Stimulated activated CD4-positive, alpha-beta T cell treated with anti-CD3 and anti-CD28 coated beads, Interleukin-15, amount 100 ng/mL, for 48 hours (primary cell): ENCODE data around the gene ZDHHC23.
A peak's percentile ranks its signal among the peaks of the same experiment; 100 is the strongest.

Experiments used
- DNase-seq, 2 donors: peaks; one replicate each; pipeline ENCODE4 v3.0.0-alpha.2; 2020; ENCODE audit warnings: low read depth in 2 of 2

Gene ZDHHC23, protein sequence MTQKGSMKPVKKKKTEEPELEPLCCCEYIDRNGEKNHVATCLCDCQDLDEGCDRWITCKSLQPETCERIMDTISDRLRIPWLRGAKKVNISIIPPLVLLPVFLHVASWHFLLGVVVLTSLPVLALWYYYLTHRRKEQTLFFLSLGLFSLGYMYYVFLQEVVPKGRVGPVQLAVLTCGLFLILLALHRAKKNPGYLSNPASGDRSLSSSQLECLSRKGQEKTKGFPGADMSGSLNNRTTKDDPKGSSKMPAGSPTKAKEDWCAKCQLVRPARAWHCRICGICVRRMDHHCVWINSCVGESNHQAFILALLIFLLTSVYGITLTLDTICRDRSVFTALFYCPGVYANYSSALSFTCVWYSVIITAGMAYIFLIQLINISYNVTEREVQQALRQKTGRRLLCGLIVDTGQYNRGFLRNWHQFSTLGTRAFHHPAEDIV

DNA sequence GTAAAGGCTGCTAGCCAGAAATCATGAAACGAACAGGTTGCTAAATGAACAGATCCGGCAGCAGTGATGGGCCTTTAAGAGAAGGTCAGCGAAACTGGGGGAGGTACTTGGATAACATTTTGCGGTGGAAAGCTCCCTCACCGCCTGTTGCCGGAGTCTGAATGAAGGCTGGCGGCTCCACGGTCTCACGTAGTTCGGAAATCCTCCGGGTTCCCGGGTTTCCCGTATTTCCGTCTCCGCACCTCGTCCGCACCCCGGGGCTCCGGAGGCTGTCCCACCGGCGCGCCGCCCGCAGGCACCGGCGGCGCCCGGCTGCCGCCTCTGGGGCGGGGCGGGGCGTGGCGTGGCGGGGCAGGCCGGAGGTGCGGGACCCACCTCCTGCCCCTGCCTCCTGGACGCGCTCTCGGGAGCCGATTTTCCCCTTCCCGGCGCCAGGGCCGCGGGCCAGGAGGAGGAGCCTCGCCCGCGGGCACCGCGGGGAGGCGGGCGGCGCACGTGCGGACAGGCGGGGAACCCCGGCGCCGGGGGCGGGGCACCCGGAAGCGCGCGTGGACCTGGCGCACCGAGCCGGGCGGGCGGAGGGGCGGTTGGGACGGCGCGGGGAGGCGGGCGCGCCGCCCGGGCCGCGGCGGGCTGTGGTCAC is at the start of gene ZDHHC23:
ZDHHC23 (plus strand) TSS at position 642 of the 643 bp plus-strand sequence. CDS start 790 bp downstream, outside the sequence.
- DNase-seq, result peak; percentile 12 to 27

DNA sequence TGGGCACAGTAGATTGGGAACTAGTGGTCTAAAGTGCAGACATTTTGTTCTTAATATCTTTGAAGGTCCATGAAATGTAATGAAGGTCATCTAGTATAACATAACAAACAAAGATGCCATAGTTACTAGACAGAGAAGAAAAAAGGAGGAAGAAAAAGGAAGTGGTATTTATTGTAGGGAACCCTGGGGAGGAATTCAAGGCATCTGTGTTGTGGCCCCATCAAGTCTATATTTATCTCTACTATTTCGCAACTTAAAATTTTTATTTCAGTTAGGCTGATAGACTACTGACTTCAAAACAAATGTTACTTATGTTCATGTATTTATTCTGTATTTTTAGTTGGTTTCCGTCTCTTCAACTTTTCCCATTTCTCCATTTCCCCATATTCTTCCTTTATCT is 48.9 kb upstream of the ZDHHC23 start:
- no peak for DNase-seq

DNA sequence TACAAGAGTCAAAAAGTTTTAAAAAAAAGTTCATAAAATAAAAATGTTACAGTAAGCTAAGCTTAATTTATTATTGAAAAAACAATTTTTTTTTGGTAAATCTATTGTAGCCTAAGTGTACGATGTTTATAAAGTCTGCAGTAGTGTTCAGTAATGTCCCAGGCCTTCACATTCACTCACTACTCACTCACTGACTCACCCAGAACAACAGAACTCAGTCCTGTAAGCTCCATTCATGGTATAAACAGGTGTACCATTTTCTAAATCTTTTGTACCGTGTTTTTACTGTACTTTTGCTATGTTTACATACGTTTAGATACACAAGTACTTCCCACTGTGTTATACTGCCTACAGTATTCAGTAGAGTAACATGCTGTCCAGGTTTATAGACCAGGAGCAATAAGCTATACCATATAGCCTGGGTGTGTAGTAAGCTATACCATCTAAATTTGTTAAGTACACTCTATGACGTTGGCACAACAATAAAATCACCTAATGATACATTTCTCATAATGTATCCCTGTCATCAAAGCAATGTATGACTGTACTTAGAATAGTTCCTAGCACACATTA is 41.2 kb upstream of the ZDHHC23 start:
- DNase-seq, result no peak

DNA sequence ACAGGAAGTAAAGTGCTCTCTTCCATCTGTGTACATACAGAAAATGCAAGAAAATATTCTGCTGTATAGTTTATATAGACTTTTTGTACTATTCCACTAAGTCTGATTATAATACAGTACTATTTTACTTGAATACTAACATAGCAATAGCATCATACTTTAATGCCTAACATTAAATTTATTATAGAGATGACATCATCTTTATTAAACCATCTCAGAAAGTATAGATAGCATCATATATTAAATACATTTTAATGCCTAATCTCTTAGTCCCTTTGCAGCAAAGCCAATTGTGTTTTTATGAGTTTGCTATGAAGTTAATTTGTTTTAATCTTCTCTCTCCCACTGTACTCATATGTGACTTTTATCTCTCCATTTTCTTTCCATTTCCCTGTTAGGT is 39.7 kb upstream of the ZDHHC23 start:
- DNase-seq, result no peak

DNA sequence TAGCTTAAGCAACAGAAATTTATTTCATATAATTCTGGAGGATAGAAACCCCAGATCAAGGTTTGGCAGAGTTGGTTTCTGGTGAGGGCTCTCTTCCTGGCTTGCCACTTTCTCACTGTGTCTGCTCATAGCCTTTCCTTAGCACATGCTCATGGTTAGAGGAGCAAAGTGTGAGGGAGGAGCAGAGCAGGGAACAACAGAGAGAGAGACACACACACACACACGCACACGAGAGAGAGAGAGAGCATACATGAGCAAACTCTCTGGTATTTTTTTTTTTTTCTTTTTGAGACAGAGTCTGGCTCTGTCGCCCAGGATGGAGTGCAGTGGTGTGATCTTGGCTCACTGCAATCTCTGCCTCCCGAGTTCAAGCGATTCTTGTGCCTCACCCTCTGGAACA is 36.8 kb upstream of the ZDHHC23 start:
- no peak for DNase-seq

DNA sequence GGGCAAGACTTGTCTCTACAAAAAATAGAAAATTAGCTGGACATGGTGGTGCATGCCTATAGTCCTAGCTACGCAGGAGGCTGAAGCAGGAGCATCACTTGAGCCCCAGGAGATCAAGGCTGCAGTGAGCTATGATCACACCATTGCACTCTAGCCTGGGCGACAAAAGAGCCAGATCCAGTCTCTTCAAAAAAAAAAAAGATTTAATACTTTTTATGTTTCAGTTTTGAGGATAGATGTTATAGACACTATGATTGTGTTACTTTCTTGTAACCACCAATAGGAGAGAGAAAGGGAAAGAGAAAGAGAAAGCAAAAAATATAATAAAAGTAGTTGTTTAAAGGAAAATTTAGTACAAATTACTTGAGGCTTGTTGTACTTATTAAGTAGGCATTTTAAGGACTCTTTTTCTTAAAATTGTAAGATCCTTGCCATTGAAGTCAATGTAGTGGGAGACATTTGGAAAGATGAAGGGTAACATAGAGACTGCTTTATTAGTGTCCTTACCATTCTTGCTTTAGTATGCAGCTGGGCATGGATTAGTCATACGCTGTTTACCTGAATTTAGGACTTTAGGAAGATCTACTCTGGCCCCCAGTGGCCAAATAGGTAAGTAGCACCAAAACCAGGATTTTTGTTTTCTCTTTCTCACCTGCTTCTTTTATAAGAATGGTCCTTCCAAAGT is 35.1 kb upstream of the ZDHHC23 start:
- DNase-seq, result peak in 1 of 2 donors; percentile 14

DNA sequence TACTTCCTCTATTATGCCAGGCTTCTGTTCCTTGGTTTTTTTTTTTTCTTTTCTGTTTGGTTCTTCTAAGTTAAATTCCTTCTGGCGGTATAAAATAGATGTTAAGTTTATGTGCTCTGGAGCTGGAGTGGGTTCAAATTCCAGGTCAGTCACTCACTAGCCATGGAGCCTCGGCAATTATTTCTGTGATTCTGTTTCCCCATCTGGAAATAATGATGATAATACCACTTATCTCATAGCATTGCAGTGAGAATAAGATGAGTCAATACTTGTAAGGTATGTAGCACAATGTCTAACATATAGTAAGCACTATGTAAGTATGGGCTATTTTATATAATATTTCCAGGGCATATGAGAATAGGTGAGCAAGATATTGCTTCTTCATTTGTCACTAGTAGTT is 33.2 kb upstream of the ZDHHC23 start:
- DNase-seq, result no peak

DNA sequence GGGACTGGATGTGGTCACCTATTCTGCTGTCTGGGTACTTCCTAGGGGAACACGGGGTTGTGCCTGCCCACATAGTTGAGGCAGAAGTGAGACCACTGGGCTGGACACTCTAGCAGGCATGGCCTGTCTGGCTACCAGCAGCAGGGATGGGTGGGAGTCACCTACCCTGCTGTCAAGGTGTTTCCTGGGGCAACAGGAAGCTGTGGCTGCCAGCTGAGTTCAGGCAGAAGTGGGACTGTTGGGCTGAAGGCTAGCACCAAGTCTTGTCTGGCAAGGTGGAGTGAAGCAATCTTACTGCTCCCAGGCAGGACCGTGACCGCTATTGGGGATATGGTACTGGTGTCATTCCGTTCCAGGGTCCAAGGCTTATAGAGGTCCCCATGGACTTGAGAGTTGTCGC is 20.3 kb upstream of the ZDHHC23 start:
- no peak for DNase-seq

DNA sequence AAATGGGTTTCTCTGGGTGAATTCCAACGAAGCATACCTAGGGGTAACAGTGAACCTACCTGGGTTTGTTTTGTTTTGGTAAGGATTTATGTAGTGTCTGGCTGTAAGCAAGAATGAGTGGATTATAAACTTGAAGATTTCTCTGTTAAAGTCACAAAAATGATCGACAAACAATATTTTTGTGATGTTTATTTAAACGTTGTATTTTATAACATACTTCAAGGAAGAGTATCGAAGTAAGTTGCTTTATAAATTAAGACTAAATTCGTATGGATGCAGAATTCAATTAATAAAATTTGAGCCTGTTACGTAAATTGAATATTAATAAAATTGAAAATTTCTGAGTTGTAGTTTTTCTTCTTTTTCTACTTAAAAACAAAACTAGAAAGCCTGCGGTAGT is 982 bp upstream of the ZDHHC23 start:
- DNase-seq, result no peak

DNA sequence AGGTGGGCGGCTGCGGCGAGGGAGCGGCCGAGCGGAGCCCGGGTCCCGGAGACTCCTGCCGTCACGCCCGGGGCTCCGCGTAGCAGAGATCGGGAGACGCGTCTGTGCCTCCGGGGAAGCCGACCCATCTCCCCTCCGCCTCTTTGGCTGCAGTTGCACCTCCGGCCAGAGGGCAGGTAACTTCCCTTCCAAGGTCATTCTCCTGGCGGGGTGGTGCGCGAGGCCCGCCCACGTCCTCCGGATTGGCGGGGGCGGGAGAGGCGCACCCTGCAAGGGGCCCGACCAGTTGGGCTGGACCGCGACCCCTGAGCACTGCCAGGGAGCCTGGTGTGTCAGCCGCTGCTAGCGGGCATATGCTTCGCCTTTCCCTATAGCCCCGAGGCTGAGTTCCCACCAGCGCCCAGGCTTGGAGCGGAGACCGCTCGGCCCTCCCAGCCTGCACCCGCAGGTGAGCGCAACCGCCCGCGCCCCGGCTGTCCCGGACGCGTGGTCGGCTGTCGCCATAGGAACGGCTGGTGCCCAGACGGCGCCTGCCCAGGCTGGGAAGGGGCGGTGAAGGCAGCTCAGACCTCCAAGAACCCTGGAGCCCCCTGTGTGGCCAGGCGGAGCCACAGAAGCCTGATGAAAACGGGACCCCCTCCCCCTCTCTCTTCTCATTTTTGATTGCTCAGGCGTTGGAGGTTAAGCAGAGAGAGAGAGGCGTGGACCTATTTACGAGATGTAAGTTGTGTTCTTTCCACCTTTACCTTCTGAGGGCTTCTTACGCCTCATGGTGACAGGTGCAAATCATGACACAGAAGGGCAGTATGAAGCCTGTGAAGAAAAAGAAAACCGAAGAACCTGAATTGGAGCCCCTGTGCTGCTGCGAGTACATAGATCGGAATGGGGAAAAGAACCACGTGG is 453 bp downstream of the ZDHHC23 start:
- peak in 1 of 2 donors; percentile 14 for DNase-seq

DNA sequence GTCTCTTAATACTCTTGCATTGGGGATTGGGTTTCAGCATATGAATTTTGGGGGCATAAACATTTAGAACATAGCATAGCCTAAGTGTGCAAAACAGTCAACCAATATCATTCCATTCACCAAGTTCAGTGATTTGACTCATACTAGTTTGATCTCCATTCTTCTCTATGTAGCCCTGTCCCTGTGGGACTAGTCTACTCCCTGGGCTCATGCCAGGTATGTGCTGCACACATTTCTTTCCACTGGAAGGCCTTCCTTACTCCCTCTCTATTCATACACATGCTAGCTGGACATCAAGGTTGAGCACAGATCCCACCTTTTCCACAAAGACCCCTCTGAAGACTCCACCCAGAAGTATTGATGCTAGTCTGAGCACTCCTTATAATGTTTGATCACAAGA is 5.1 kb downstream of the ZDHHC23 start:
- no peak for DNase-seq

DNA sequence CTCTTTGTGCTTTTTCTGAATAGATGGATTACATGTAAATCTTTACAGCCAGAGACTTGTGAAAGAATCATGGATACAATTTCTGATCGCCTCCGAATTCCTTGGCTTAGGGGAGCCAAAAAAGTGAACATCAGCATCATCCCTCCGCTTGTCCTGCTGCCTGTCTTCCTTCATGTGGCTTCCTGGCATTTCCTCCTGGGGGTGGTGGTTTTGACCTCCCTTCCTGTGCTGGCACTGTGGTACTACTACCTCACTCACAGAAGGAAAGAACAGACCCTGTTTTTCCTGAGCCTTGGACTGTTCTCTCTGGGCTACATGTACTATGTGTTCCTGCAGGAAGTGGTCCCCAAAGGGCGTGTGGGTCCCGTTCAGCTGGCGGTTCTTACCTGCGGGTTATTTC is 5.9 kb downstream of the ZDHHC23 start:
- DNase-seq, result no peak

DNA sequence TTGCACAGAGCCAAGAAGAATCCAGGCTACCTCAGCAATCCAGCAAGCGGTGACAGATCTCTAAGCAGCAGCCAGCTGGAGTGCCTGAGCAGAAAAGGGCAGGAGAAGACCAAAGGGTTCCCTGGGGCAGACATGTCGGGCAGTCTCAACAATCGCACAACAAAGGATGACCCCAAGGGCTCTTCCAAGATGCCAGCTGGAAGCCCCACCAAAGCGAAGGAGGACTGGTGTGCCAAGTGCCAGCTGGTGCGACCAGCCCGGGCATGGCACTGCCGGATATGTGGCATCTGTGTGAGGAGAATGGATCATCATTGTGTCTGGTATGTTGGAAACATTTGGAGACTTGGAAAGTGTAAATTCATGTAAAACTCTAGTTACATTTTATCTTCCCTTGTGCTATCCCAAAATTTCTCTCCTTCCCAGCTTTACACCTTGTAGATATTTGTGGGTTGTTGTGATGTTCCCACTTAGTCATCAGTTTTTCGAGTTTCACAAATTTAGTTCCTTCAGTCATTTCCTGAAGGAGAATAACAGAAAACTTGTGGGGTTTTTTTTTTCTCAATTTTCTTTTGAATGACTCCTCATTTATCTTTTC is 6.4 kb downstream of the ZDHHC23 start:
- no peak for DNase-seq

DNA sequence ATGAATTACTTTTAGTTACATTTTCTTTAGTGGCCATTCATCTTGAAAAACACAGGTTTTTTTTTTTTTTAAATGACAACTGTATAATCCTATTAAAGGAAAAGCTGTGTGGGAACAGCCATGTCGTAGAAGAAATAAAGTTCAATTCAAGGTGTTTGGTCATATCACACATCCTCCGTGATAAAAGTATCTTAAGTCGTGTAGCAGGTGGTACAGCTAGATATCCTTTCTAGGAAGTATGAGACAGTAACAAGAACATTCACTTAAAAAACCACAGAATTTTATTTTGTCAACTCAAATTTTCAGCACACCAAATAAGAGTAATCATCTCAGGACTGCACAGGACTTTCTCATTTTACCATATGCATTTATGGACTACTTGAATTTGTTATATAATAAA is 16.1 kb downstream of the ZDHHC23 start:
- no peak for DNase-seq

DNA sequence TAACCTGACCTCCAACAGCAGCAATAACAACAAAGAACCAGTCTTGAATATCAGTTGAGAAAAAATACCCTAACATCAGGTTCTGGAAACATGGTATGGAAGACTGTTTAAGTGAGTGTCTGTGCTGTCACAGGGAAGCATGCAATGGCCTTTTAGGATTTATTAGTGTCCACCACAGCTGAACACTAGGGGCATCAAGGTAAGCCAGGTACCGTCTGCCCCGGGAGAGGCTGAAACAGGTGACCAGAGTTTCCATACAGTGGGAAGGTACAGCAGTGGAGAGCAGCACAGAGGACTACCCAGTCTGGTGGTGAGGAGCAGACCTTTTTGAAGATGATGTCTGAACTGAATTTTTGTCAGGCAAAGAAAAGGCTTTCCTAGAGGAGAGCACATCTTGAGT is 18.4 kb downstream of the ZDHHC23 start:
- no peak for DNase-seq

DNA sequence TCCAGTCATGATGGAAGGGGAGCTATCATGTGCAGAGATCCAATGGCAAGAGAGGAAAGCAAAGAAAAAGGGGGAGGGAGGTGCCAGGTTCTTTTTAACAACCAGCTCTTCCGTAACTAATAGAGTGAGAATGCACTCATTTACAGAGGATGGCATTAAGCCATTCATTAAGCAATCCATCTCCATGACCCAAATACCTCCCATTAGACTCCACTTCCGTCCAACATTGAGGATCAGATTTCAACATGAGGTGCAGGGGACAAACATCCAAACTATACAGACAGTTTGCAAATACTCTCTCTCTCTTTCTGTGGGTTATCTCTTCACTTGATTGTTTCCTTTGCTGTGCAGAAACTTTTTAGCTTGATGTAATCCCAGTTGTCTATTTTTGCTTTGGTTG is 21.2 kb downstream of the ZDHHC23 start:
- no peak for DNase-seq

DNA sequence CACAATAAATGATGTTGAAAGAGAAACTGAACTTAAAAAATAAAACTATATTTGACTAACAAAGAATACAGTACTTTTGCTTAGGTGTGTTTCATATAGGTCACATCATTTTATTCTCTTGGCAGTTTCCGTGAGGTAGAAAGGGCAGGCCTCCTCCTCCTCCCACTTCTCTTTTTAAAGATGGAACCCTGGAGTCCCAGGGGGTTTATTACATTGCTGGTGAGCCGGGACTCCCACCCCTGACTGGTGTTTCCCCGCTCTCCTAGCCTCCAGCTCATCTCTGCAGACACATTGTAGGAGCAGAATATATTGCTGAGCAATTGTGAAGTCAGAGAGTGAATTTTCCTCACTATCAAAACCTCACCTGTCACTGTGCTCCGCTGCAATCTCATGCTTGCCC is 30.0 kb downstream of the ZDHHC23 start:
- DNase-seq, result no peak

DNA sequence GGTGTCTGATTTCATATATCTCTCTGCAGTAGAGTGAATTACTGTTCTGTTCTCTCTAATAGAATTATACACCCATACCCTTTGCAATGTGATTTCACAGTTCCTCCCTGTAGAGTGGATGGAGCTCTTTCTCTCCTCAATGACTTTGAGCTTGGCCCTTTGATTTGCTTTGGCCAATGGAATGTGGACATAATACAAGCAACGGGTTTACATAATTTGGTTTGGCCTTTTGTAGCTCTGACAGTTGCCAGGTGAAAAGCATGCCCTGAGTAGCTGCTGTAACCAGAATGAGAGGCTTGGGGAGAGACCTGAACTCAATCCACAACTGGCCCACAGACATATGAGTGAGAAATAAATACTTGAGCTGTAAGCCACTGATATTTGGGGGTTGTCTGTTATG is 32.1 kb downstream of the ZDHHC23 start:
- no peak for DNase-seq

DNA sequence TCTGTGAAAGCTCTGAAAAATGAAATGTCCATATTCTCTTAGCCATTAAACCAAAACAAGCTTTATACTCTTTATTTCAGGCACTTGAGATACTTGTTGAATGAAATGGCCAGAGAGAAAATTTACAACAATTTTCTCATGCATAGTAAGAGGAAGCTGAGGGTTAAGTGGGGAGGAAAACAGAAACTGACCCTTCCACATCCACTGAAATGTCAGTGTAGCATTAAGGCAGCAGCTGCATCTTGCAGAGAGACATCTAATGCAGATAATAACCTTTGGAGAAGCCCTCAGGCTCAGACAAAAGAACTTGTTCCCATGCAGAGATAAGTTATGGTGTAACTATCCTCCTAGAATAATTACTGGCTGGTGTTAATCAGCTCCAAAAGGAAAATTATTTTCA is 34.0 kb downstream of the ZDHHC23 start:
- DNase-seq, result no peak

DNA sequence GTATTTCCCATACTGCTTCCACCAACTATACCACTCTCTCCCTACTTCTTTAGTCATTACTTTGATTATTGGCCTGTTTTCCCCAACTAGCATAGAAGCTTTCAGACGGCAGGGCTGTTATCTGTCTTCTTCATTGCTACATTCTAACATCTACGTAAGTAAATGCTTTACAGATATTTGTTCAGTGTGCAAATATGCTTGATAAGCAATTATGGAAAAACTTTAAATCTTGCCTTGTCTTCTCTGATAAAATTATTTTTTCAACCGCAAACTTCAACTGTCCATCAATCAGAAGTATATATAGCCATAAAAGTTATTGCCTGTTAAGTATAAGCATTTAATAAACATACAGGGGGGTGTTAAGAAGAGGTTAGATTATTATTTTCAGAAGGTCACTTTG is 35.7 kb downstream of the ZDHHC23 start:
- DNase-seq, result no peak

DNA sequence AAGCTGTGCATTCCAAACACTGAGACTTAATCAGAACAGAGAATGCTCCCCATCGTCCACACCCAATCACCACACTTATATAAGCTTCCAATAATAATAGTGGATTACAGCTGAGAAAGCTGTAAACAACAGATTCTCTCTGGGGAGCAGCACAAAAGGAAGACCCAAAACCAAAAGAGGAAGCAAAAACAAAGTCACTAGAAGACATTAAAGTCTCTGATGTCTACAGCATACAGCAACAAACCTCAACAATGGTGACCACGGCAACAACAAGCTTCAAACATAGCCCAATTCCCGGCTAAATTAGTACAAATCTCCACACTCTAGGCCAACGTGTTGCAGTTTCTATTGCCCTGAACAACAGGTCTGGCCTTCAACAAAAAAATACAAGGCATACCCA is 37.7 kb downstream of the ZDHHC23 start:
- DNase-seq, result no peak
